ENCODE data around the gene PADI2. TPM values are rescaled to one million over a fixed set of nuclear protein-coding genes. Genes with fewer than 3 reads are reported as not detected.

Gene PADI2
- total RNA-seq, 1 experiment from 2014 or later, result 3.0 TPM

DNA sequence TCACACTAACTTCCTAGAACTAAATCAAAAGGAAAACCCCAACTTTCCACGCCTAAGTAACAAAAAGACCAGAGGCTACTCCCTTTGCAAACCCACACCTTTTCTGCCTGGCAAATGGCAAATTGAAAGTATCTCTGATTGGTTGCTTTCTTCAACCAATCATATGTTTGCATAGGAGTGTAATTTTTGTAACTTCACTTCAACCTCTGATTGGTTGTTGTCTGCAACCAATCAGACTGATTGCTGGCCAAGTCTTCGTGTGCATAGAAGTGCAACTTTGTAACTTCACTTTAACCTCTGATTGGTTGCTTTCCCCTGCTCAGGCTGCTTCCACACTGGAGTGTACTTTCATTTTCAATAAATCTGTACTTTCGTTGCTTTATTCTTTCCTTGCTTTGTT lies 36.9 kb upstream of the PADI2 start:
- no CpG with 5 or more reads among the region's 3 CpGs for WGBS (ENCODE audit: extremely low coverage, insufficient read length, low lambda C conversion rate)
- Histone ChIP-seq H2AK5ac (ENCODE audit: insufficient read length, low read length) (no peak overlapping the region), H3K79me2 (ENCODE audit: insufficient read depth, low read length) (no peaks in the 10 kb centered on the region), H3K9me3 (ENCODE audit: control insufficient read depth, low read depth, low read length) (peaks cover 29% of the 10 kb centered on the region), H4K5ac (ENCODE audit: insufficient read length, low read depth, low read length) (no peak overlapping the region), H2BK5ac (ENCODE audit: insufficient read length, low read length) (no peak overlapping the region), H4K8ac (replicated peaks; ENCODE audit: insufficient read length, low read depth, low read length) (no peak overlapping the region), H3K27ac (ENCODE audit: insufficient read length, low read depth, low read length) (no peak overlapping the region), H3K27me3 (ENCODE audit: insufficient read depth, low read length) (no peaks in the 10 kb centered on the region), H3T11ph (ENCODE audit: low read length) (no peak overlapping the region), H2AFZ (ENCODE audit: low read length) (no peak overlapping the region), H3K23ac (ENCODE audit: insufficient read length, low read depth, low read length) (no peak overlapping the region), H3K4me1 (ENCODE audit: insufficient read depth, low read length) (peaks cover 2% of the 10 kb centered on the region; the same call in 1 of the 2 replicates), H2BK12ac (ENCODE audit: insufficient read length, low read depth, low read length) (no peak overlapping the region), H2BK20ac (ENCODE audit: low read depth, low read length, poor library complexity, severe bottlenecking) (no peak overlapping the region), H4K20me1 (ENCODE audit: control insufficient read depth, insufficient read depth, insufficient read length) (no peaks in the 10 kb centered on the region), H3K4ac (ENCODE audit: low read depth, low read length) (no peak overlapping the region), H2BK15ac (ENCODE audit: low read depth, low read length) (no peak overlapping the region), H3K79me1 (ENCODE audit: insufficient read depth, low read depth, low read length, poor library complexity, severe bottlenecking) (no peaks in the 10 kb centered on the region), H3K14ac (ENCODE audit: insufficient read depth, low read length) (no peak overlapping the region), H3K23me2 (ENCODE audit: insufficient read length, low read depth, low read length, poor library complexity, severe bottlenecking) (no peaks in the 10 kb centered on the region), H3K56ac (ENCODE audit: insufficient read length, low read depth, low read length) (no peak overlapping the region), H4K91ac (ENCODE audit: insufficient read length, low read depth, low read length) (no peak overlapping the region), H3K18ac (ENCODE audit: insufficient read length, low read depth, low read length) (no peak overlapping the region), H3K9ac (ENCODE audit: extremely low read depth, insufficient read length, low read length) (no peak overlapping the region), H3K4me2 (ENCODE audit: insufficient read depth, insufficient read length, low read length) (no peak overlapping the region), H2BK120ac (ENCODE audit: low read depth, low read length, poor library complexity, severe bottlenecking) (no peak overlapping the region)
- Mint-ChIP-seq H3K27me3 (ENCODE audit: low read depth) (peaks cover 11% of the 10 kb centered on the region), H3K4me1 (peaks cover 22 to 23% of the 10 kb centered on the region in 2 experiments), H3K27ac (no peak overlapping the region), H3K4me3 (no peak overlapping the region), H3K9me3 (peaks cover 52 to 58% of the 10 kb centered on the region in 2 experiments), H3K36me3 (ENCODE audit: insufficient read depth in 1 of 3, low read depth in 3 of 3) (peaks cover 5 to 33% (median 26%) of the 10 kb centered on the region in 3 experiments)
- peak; percentile 0 for DNase-seq
- TF ChIP-seq, protein P1, sequence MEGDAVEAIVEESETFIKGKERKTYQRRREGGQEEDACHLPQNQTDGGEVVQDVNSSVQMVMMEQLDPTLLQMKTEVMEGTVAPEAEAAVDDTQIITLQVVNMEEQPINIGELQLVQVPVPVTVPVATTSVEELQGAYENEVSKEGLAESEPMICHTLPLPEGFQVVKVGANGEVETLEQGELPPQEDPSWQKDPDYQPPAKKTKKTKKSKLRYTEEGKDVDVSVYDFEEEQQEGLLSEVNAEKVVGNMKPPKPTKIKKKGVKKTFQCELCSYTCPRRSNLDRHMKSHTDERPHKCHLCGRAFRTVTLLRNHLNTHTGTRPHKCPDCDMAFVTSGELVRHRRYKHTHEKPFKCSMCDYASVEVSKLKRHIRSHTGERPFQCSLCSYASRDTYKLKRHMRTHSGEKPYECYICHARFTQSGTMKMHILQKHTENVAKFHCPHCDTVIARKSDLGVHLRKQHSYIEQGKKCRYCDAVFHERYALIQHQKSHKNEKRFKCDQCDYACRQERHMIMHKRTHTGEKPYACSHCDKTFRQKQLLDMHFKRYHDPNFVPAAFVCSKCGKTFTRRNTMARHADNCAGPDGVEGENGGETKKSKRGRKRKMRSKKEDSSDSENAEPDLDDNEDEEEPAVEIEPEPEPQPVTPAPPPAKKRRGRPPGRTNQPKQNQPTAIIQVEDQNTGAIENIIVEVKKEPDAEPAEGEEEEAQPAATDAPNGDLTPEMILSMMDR (conservative IDR thresholded peaks at IDR 0.05), result no peak
